IPS-20b (cell line): Measurements from ENCODE around the gene AOX1.
"Not testable (repeated sequence)": the region's sequence is repeated elsewhere in the genome, so short reads cannot be mapped to it uniquely, and the experiment has no call there.

Experiments
- H3K27ac ChIP-seq: one replicate; pipeline ENCODE4 v1.5.1; 2013; ENCODE audit warnings: low read length
- H3K27me3 ChIP-seq: 2 replicates; pipeline ENCODE4 v1.6.1; 2013; ENCODE audit warnings: mild to moderate bottlenecking, low read length, inconsistent platforms; ENCODE audit not compliant: insufficient read depth
- H3K36me3 ChIP-seq: 2 replicates; pipeline ENCODE4 v1.6.1; 2013; ENCODE audit warnings: low read depth, mild to moderate bottlenecking, inconsistent platforms, low read length, moderate library complexity; ENCODE audit not compliant: insufficient read depth
- H3K4me1 ChIP-seq: 2 replicates; pipeline ENCODE4 v1.6.1; 2013; ENCODE audit warnings: mild to moderate bottlenecking, control low read depth, inconsistent platforms, low read length, moderate library complexity; ENCODE audit not compliant: insufficient read depth
- H3K4me3 ChIP-seq: 2 replicates; pipeline ENCODE4 v1.5.1; 2013; ENCODE audit warnings: mild to moderate bottlenecking, low read length, inconsistent platforms
- H3K9ac ChIP-seq: 2 replicates; pipeline ENCODE4 v1.6.1; 2013; ENCODE audit warnings: low read depth, mild to moderate bottlenecking, inconsistent platforms, low read length, moderate library complexity
- H3K9me3 ChIP-seq: 2 replicates; pipeline ENCODE4 v1.6.1; 2013; ENCODE audit warnings: mild to moderate bottlenecking, low read depth, low read length, inconsistent platforms; ENCODE audit not compliant: insufficient read depth

The AOX1 gene

DNA sequence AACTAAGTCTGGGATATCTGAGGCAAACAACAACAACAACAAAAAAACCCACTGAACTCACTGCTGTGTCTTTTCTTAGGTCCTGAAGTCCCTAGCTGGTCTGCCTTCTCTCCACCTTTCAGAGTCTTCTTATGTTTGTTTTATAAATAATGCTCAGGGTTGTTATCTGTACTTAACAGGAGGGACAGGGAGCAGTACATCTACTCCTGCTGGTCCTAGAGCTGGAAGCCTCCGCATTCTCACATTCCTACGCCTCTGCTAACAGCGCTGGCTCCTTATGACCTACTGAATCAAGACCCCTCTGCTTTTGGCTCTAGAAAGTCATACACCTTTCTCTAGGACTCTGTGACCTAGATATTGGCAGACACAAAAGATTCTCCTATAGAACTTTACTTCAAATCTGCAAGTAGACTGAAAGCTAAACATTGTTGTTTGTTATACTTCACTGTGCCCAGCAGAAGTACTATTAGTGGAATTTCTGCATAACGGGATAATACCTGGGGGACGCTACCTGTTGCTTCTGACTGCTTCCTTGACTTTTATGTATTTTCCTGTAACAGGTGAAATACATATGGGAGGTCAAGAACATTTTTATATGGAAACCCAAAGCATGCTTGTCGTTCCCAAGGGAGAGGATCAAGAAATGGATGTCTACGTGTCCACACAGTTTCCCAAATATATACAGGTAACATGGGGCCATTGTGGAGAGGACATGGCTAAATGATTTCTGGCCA is 48.6 kb downstream of the AOX1 start:
- no peaks in the 10 kb centered on the region for H3K36me3 ChIP-seq
- H3K4me3 ChIP-seq = no peak overlapping the region
- no peaks in the 10 kb centered on the region for H3K9me3 ChIP-seq
- H3K4me1 ChIP-seq = no peaks in the 10 kb centered on the region
- no peak overlapping the region for H3K27ac ChIP-seq
- H3K27me3 ChIP-seq = no peaks in the 10 kb centered on the region
- H3K9ac ChIP-seq = no peak overlapping the region

- no peak overlapping the region for H3K27ac ChIP-seq
- no peak overlapping the region for H3K9ac ChIP-seq
- no peaks in the 10 kb centered on the region for H3K36me3 ChIP-seq
Observed at GRCh38 chr2:200635251-200635650, 49.4 kb downstream of the AOX1 start.

DNA sequence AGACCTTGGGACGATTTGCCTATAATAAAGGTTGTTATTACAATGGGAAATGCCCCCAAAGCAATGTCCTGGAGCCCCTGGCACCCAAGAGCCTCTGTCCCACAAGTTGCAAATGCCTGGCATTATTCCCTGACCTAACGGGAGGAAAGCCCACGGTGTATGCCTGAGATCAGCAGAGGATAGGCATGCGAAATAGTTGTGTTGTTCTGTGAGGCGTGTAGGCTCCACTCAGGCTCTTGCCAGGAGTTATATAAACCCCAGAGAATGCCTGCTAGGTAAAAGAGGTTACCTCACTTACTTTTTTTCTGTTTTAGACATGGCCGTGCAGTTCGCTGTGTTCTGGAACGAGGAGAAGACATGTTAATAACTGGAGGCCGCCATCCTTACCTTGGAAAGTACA is 52.1 kb downstream of the AOX1 start:
- Histone ChIP-seq H3K27ac (no peak overlapping the region), H3K4me3 (no peak overlapping the region), H3K4me1 (no peaks in the 10 kb centered on the region), H3K27me3 (no peaks in the 10 kb centered on the region), H3K9me3 (no peaks in the 10 kb centered on the region), H3K9ac (no peak overlapping the region), H3K36me3 (no peaks in the 10 kb centered on the region)

More at GRCh38 chr2:200635251-200635650, 49.4 kb downstream of the AOX1 start:
- Histone ChIP-seq H3K9me3 (no peaks in the 10 kb centered on the region), H3K27me3 (no peaks in the 10 kb centered on the region), H3K4me3 (no peak overlapping the region), H3K4me1 (no peaks in the 10 kb centered on the region)

DNA sequence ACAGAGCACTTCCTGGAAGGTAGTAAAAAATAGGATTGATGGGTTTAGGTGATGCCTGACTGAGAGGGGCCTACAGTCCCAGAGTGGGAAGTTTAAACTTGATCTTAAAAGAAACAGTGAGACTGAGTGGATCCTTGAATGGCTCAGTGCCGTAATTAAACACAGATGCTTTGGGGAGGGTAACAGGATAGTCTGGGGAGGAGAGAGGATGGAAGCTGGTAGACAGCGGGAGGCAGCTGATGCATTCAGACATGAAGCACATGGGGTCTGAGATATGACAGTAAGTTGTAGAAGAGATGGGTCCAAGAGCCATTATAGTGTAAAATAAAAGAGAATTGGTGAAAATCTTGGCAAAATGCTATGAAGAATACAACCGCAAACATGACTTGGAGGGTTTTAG is 54.4 kb downstream of the AOX1 start:
- H3K4me3 ChIP-seq = no peak overlapping the region
- H3K9me3 ChIP-seq = no peaks in the 10 kb centered on the region
- no peaks in the 10 kb centered on the region for H3K36me3 ChIP-seq
- H3K27me3 ChIP-seq = no peaks in the 10 kb centered on the region
- H3K4me1 ChIP-seq = no peaks in the 10 kb centered on the region
- no peak overlapping the region for H3K9ac ChIP-seq
- H3K27ac ChIP-seq = no peak overlapping the region

DNA sequence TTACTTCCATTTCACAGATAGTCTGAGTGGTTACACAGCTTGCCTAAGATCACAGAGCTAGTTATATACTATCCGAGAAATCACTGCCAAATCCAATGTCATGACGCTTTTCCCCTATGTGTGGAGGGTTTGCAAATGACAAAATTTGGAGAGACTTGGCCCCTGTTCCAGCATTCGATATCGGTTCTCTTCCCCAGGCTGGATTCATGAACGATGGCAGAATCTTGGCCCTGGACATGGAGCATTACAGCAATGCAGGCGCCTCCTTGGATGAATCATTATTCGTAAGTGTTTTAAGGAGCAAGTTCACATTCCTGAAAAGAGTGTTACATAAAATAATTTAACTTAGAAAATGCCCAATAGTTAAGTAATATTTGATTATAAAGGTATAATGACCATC is 55.1 kb downstream of the AOX1 start:
- no peaks in the 10 kb centered on the region for H3K27me3 ChIP-seq
- no peak overlapping the region for H3K27ac ChIP-seq
- H3K4me1 ChIP-seq = no peaks in the 10 kb centered on the region
- no peaks in the 10 kb centered on the region for H3K36me3 ChIP-seq
- no peaks in the 10 kb centered on the region for H3K9me3 ChIP-seq
- no peak overlapping the region for H3K4me3 ChIP-seq
- no peak overlapping the region for H3K9ac ChIP-seq

- H3K9me3 ChIP-seq, H3K4me1 ChIP-seq, H3K36me3 ChIP-seq, H3K27ac ChIP-seq, H3K27me3 ChIP-seq, H3K4me3 ChIP-seq, H3K9ac ChIP-seq: not testable (repeated sequence)
Observed at GRCh38 chr2:200648518-200649281, 62.9 kb downstream of the AOX1 start.

GRCh38 chr2:200649724-200650123 is 63.9 kb downstream of the AOX1 start:
- Histone ChIP-seq H3K36me3 (no peaks in the 10 kb centered on the region), H3K4me1 (peaks cover 4% of the 10 kb centered on the region), H3K27me3 (no peaks in the 10 kb centered on the region), H3K9me3 (no peaks in the 10 kb centered on the region), H3K4me3 (no peak overlapping the region), H3K27ac (no peak overlapping the region), H3K9ac (no peak overlapping the region)

GRCh38 chr2:200650195-200650594 is 64.4 kb downstream of the AOX1 start:
- Histone ChIP-seq H3K27ac (no peak overlapping the region), H3K4me1 (peaks cover 4% of the 10 kb centered on the region), H3K9me3 (no peaks in the 10 kb centered on the region), H3K27me3 (no peaks in the 10 kb centered on the region), H3K36me3 (no peaks in the 10 kb centered on the region), H3K4me3 (no peak overlapping the region), H3K9ac (no peak overlapping the region)

DNA sequence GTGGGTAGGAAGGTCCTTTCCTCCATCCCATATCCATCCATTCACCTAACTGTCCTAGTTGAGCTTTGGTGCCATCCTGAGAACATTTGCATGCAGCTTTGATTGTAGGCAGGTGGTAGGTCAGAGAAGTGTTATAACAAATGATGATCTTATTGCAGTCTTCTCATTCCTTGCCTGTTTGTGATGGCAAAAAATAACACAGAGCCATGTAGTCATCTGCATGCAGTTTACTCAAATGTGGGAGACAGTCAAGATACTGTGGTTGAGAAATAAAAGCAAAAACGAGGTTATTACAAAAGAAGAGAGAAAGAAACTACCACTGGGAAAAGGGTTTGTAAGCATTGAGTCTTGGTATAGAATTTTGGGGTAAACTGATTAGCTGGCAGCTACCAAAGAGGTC is 66.3 kb downstream of the AOX1 start:
- Histone ChIP-seq H3K4me1 (peaks cover 4% of the 10 kb centered on the region), H3K27ac (no peak overlapping the region), H3K4me3 (no peak overlapping the region), H3K36me3 (no peaks in the 10 kb centered on the region), H3K27me3 (no peaks in the 10 kb centered on the region), H3K9ac (no peak overlapping the region), H3K9me3 (no peaks in the 10 kb centered on the region)

DNA sequence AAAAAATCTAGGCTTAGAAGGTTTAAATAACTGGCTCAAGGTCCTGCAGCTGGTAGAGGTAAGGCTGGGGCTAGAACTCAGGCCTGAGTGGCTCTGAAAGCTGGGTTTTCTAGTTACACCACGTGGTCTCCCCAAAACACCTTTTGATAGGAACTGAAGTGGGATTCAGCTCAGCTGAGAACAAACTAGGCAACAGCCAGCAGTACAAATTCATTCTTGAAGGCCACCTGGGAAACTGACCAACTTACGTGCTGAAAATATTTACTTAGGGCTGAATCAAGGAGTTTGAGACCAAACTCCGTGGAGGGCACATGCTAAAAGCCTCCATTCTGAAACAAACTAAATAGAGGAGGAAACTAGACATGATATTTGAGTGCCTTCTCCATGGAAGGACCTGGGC is 67.2 kb downstream of the AOX1 start:
- Histone ChIP-seq H3K4me1 (peaks cover 4% of the 10 kb centered on the region), H3K9ac (no peak overlapping the region), H3K36me3 (no peaks in the 10 kb centered on the region), H3K27ac (no peak overlapping the region), H3K27me3 (no peaks in the 10 kb centered on the region), H3K9me3 (no peaks in the 10 kb centered on the region), H3K4me3 (no peak overlapping the region)

DNA sequence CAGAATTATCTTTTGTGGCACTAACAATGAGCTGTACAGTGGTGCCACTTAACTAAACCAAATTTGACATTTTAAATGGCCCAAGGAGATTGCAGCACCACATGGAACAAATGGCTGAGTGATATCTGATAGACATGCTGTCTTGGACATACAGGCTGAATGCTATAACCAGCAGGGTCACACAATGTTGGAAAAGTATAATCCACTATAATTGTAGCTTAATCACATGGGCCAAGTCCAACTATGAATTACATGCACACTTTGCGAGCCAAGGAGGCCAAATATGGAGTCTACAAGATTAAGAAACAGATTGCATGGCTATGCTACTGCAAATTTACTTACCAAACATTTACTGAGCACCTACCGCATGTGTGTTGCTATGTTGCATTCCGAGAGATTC is 69.0 kb downstream of the AOX1 start:
- Histone ChIP-seq H3K9me3 (no peaks in the 10 kb centered on the region), H3K27me3 (no peaks in the 10 kb centered on the region), H3K27ac (no peak overlapping the region), H3K4me1 (no peaks in the 10 kb centered on the region), H3K9ac (no peak overlapping the region), H3K36me3 (no peaks in the 10 kb centered on the region), H3K4me3 (no peak overlapping the region)

DNA sequence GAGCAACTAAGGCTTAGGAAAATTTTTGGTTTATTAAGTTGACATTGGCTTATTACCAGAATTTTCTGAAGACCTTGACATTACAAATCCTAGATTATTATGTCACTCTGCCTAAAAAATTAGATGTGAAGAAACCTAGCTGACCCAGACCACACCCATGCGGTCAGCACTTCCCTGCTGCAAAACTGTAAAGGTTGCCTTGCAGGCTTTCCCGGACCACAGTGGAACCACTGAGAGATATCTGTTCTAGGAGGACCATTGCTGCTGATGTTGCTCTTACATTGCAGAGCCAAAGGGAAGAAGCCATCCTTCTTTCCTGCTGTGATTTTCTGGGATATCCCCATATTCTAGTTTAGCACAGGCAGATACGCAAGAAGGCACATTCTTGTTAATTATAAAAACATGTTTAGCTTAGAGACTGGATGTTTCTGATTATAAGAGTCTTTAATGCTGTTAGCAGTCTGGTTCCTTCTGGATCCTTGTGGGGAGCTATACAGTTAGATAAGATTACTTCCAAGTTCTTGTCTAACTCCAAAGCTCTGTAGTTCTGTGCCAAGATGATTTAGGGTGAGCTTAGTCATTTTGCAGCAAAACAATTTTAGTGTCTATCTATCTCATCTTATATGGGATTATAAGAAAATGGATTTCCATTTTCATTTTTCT is 70.2 kb downstream of the AOX1 start:
- H3K9me3 ChIP-seq = no peaks in the 10 kb centered on the region
- no peaks in the 10 kb centered on the region for H3K27me3 ChIP-seq
- H3K27ac ChIP-seq = no peak overlapping the region
- no peak overlapping the region for H3K4me3 ChIP-seq
- H3K9ac ChIP-seq = no peak overlapping the region
- no peaks in the 10 kb centered on the region for H3K36me3 ChIP-seq
- no peaks in the 10 kb centered on the region for H3K4me1 ChIP-seq
